ENCODE data around the gene UGCG. TPM values are rescaled to one million over a fixed set of nuclear protein-coding genes. Genes with fewer than 3 reads are reported as not detected.
"Not testable (repeated sequence)": the region's sequence is repeated elsewhere in the genome, so short reads cannot be mapped to it uniquely, and the experiment has no call there.

UGCG gene
- polyA plus RNA-seq, 1 donor: 31.0 TPM

DNA sequence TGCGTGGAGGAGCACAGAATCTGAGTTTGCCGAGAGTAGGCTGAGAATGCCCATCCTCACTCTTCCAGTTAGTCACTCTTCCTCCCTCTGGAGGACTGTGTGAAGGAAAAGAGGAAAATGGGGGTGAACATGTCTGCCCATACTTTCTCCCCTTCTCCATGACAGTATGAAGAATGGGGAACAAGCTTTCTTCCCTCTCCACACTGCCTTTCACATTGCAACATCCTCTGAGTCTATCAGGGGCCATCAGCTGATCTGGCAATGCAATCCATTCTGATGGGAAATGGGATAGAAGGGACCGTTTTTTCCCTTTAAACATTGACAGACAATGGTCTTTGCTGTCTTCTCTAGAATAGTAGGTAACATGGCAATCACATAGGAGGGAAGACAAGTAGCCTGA is 56.8 kb downstream of the UGCG start:
- DNase-seq (ENCODE audit: low read depth): no peak

DNA sequence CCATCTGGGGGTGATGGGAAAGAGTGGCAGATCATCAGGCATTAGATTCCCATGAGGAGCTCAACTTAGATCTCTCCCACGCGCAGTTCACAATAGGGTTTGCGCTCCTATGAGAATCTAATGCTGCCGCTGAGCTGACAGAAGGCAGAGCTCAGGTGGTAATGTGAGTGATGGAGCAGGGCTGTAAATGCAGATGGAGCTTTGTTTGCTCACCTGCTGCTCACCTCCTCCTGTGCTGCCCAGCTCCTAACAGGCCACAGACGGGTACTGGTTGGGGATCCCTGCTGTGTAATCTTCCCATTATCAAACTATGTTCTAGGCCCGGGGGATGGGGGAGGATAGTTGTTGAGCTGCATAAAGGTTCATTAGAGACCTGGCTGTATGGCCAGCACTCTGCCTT is 58.4 kb downstream of the UGCG start:
- no peak for DNase-seq (ENCODE audit: low read depth)

GRCh38 chr9:111957856-111958631 is 61.4 kb downstream of the UGCG start:
- no peak for DNase-seq (ENCODE audit: low read depth)

GRCh38 chr9:111959468-111960359 is 63.1 kb downstream of the UGCG start:
- DNase-seq (ENCODE audit: low read depth): no peak

- not testable (repeated sequence) for DNase-seq (ENCODE audit: low read depth)
Observed at GRCh38 chr9:111960485-111960884, 63.9 kb downstream of the UGCG start.

DNA sequence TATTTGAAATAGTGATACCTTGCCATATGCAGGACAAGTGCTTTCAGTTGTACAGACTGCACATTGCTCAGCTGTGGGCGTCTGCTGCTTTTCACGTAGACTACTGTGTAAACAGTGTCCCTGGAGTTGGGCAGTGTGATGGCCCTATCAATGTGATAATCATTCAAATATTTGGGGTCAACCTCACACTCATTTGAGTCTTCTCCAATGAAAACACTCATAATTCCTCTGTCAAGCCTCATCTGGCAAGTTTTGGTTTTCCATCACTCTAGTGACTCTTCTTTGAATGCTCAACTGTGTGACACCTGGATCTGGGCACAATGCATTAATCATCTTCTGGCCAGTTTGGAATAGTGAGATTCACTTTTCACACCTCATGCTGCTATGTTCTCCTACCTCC is 64.4 kb downstream of the UGCG start:
- no peak for DNase-seq (ENCODE audit: low read depth)

DNA sequence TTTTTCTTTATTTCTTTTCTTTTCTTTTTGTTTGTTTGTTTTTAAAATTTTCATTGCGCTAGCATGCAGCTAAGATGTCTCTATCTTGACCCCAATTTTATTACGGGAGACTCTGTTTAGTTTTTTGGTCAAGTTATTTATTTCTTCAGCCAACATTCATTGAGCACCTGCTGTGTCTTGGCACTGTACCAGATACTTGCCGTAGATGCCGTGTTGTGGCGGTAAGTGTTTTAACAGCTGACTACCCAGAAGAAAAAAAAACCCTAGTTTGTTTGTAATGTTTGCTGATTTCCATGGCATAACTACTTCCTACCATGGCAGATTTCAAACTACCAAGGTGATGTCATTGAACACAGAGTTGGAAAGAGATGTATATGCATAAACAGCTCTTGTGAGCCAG is 65.0 kb downstream of the UGCG start:
- no peak for DNase-seq (ENCODE audit: low read depth)

DNA sequence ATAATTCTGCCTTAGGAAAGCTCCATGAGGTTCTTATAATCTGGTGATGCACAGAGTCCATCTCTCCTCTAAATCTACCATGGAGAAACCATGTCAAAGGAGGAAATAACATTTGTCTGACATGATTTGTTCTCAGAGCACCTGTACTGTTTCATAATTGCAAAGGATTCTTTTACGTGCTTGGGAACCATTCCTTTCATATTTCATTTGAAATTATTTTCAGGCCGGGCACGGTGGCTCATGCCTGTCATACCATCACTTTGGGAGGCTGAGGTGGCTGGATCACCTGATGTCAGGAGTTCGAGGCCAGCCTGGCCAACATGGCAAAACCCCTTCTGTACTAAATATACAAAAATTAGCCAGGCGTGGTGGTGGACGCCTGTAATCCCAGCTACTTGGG is 65.4 kb downstream of the UGCG start:
- no peak for DNase-seq (ENCODE audit: low read depth)

DNA sequence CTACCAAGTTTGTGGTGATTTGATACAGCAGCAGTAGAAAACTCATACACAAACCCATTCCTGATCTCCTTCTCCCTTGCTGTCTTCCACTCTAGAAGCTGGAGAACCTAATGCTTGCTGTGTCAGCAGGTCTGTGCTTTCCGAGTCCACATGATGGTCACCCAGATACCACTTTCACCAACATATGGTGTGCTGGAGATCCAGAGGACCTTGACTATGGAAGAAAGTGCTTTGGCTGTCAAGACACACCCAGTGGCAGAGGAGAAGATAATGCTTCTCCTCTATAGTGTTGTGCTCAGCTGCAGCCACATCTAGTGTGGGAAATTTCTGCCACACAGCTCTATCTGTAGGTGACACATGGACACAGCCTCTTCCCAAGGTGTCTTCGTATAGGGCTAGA is 67.4 kb downstream of the UGCG start:
- DNase-seq (ENCODE audit: low read depth): no peak

GRCh38 chr9:111965566-111966019 is 69.0 kb downstream of the UGCG start:
- no peak for DNase-seq (ENCODE audit: low read depth)

GRCh38 chr9:111966124-111966723 is 69.6 kb downstream of the UGCG start:
- no peak for DNase-seq (ENCODE audit: low read depth)

DNA sequence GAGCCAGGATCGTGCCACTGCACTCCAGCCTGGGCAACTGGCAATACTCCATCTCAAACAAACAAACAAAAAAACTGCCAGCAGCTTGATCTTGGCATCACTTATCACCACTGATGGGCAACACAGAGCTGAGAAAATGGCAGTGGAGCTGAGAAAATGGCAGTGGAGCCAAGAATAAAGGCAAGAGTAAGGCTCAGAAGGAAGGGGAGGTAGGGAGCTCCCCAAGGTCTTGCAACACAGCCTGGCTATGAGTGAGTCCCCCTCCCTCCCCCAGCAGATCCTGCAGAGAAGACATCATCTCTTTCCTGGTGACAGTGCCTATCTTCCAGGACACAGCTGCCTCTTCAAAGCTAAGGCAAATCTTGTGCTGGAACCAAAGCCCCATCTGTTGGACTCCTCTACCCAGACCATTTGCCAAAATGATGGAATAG is 70.3 kb downstream of the UGCG start:
- no peak for DNase-seq (ENCODE audit: low read depth)

DNA sequence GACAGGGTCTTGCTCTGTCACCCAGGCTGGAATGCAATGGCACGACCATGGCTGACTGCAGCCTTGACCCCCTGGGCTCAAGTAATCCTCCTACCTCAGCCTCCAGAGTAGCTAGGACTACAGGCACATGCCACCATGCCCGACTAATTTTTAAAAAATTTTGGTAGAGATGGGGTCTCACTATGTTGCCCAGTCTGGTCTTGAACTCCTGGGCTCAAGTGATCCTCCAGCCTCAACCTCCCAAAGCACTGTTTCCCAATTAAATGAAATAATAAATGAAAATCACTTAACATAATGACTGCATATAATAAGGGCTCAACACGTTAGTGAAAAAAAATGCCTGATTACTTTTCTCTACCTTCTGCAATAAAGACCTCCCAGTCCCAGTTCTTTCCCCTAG is 71.0 kb downstream of the UGCG start:
- no peak for DNase-seq (ENCODE audit: low read depth)

DNA sequence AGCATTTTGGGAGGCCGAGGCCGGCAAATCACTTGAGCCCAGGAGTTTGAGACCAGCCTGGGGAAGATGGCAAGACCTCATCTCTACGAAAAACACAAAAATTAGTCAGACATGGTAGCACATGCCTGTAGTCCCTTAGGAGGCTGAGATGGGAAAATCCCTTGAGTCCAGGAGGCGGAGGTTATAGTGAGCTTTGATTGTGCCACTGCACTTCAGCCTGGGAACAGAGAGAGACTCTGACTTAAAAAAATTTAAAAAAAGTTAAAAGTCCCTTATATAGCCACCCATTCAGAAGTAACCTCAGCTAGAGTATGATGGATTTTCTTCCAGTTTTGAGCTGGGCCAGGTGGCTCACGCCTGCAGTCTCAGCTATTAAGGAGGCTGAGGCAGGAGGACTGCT is 72.4 kb downstream of the UGCG start:
- no peak for DNase-seq (ENCODE audit: low read depth)

GRCh38 chr9:111969622-111970021 is 73.0 kb downstream of the UGCG start:
- DNase-seq (ENCODE audit: low read depth): no peak

DNA sequence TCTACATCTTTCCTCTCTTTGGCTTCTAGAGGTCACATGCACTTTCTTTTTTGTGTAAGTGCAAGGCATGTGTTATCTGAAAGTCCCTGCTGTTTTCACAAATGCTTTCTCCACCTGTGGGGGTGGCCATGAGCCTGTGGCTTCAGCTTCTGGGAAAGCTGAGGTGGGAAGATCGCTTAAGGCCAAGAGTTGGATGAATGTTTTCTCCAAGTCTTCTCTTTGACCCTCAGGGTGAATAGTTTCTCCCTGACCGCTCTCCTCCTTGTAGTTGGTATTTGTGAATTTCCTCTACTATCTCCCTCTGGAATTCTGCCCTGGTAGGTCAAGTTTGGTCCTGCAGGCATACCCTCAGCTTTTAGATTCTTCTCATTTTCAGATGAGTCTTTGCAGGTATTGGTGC is 74.2 kb downstream of the UGCG start:
- DNase-seq (ENCODE audit: low read depth): no peak

- no peak for DNase-seq (ENCODE audit: low read depth)
Observed at GRCh38 chr9:111974092-111974681, 77.6 kb downstream of the UGCG start.

- DNase-seq (ENCODE audit: low read depth): no peak
Observed at GRCh38 chr9:111975709-111976108, 79.1 kb downstream of the UGCG start.

DNA sequence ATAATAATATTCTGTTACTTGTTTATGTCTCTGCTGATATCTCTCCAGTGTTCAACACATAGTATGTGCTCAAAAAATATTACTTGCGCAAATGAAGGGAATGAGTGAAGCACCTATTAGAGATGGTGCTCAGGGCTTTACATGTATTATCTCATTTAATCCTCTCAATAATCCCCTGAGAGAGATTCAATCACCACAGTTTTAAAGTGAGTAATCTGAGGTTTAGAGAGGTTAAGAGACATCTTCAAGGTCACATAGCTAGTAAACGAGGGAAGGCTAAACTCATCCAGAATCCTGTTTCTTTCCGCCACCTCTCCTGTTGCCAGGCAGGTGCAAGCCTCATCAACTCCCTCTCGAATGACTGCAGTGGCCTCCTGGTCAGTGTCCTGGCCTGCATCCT is 82.0 kb downstream of the UGCG start:
- no peak for DNase-seq (ENCODE audit: low read depth)

DNA sequence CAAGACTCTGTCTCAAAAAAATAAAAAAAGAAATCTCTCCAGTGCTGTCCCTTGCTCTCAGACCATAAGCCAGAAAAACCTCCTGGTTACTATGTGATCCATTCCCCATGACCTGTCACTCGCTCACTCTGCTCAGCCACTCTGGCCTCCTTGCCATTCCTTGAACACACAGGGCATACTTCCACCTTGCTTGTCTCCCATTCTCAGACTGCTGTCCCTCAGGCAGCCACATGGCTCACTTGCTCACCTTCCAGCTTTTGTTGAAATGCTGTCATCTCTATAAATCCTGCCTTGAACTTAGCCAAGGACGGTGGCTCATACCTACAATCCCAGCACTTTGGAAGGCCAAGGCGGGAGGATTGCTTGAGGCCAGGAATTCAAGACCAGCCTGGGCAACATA is 82.9 kb downstream of the UGCG start:
- DNase-seq (ENCODE audit: low read depth): no peak

DNA sequence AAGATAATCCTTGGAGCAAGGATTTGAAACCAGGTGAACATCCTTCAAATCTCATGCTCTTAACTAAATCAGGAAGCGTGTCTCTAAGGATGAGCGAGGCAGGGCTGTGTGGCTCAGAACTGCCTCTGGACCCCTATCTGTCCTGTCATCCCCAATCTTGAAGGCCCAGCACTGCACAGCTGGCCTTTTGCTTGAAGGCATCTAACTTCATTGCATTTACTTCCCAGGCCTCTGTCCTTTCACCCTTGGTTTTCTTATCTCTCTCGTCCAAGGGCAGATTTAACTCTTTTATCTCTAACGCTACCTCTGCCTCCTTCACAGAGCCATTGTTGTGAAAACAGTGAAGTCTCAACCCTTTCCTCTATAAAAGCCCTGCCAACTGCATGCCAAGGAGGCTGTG is 83.8 kb downstream of the UGCG start:
- DNase-seq (ENCODE audit: low read depth): no peak

- no peak for DNase-seq (ENCODE audit: low read depth)
Observed at GRCh38 chr9:111983484-111983908, 86.9 kb downstream of the UGCG start.
